PC-3 (cell line): Measurements from ENCODE around the gene ANXA6. TPM values are rescaled to one million over a fixed set of nuclear protein-coding genes. Genes with fewer than 3 reads are reported as not detected.
A peak's percentile ranks its signal among the peaks of the same experiment; 100 is the strongest.

Source experiments
- ATAC-seq: fragments of 200-7000 bp; cut with Tn5 transposase; 2 replicates; pipeline ENCODE4 v1.9.1; 2020; ENCODE audit warnings: mild to moderate bottlenecking, moderate library complexity
- BruUV-seq: library from RNA; stranded (reverse); fragments of 400-500 nt; replicated peaks from 2 replicates; lab custom pipeline; 2021; lab: Mats Ljungman, UMichigan
- CTCF ChIA-PET: fragments of 300-600 bp; sonication (Branson Sonifier 250); formaldehyde crosslinking; loops from one replicate; lab custom pipeline; 2022; ENCODE audit warnings: antibody characterized with exemption; lab: Charles Lee
- POLR2A ChIA-PET: fragments of 300-600 bp; sonication (Branson Sonifier 250); formaldehyde crosslinking; loops from one replicate; lab custom pipeline; 2022; ENCODE audit warnings: antibody characterized with exemption; ENCODE audit not compliant: unreplicated experiment; lab: Charles Lee
- DNase-seq: peaks from one replicate; pipeline ENCODE4 v3.0.0-alpha.2; 2015
- H2AFZ ChIP-seq: fragments of 300-600 bp; sonication (generic); 2 replicates; pipeline ENCODE4 v1.6.0; 2016; ENCODE audit warnings: antibody characterized with exemption, low read length
- H3F3A ChIP-seq: fragments of 300-600 bp; sonication (generic); one replicate; pipeline ENCODE4 v1.6.0; 2017; ENCODE audit warnings: antibody characterized with exemption, low read length, control low read depth, mild to moderate bottlenecking; ENCODE audit not compliant: unreplicated experiment
- H3K27ac ChIP-seq: fragments of 300-600 bp; sonication (generic); 2 replicates; pipeline ENCODE4 v1.5.1; 2016; ENCODE audit warnings: mild to moderate bottlenecking, low read length
- H3K27me3 ChIP-seq: fragments of 300-600 bp; sonication (generic); 2 replicates; pipeline ENCODE4 v1.6.1; 2016; ENCODE audit warnings: low read length, mixed read lengths
- H3K36me3 ChIP-seq: fragments of 300-600 bp; sonication (generic); 2 replicates; pipeline ENCODE4 v1.6.1; 2016; ENCODE audit warnings: low read depth, mixed run types, low read length, mixed read lengths
- H3K4me1 ChIP-seq: fragments of 300-600 bp; sonication (generic); 2 replicates; pipeline ENCODE4 v1.5.1; 2016; ENCODE audit warnings: low read length; ENCODE audit not compliant: insufficient read depth
- H3K4me2 ChIP-seq: fragments of 300-600 bp; sonication (generic); 2 replicates; pipeline ENCODE4 v1.6.0; 2016; ENCODE audit warnings: low read length
- H3K4me3 ChIP-seq: fragments of 300-600 bp; sonication (generic); 2 replicates; pipeline ENCODE4 v1.5.1; 2016; ENCODE audit warnings: mild to moderate bottlenecking, low read length, mixed read lengths
- H3K79me2 ChIP-seq: fragments of 300-600 bp; sonication (generic); 2 replicates; pipeline ENCODE4 v1.6.1; 2017; ENCODE audit warnings: low read length, mixed read lengths
- H3K9ac ChIP-seq: fragments of 300-600 bp; sonication (generic); 2 replicates; pipeline ENCODE4 v1.6.0; 2016; ENCODE audit warnings: mild to moderate bottlenecking, low read length
- H3K9me2 ChIP-seq: fragments of 300-600 bp; sonication (generic); replicated peaks from 2 replicates; pipeline ENCODE4 v1.6.1; 2016; ENCODE audit warnings: mixed run types, low read length, mixed read lengths
- H3K9me3 ChIP-seq: fragments of 300-600 bp; sonication (generic); 2 replicates; pipeline ENCODE4 v1.6.1; 2016; ENCODE audit warnings: low read length, mixed read lengths
- H4K20me1 ChIP-seq: fragments of 300-600 bp; sonication (generic); 2 replicates; pipeline ENCODE4 v1.6.1; 2016; ENCODE audit warnings: low read length, mixed read lengths
- EZH2 ChIP-seq: fragments of 300-600 bp; sonication (generic); IDR thresholded peaks from one replicate; pipeline ENCODE4 v1.6.1; 2017; ENCODE audit warnings: antibody characterized with exemption, mild to moderate bottlenecking, low read length; ENCODE audit not compliant: unreplicated experiment
- EZH2phosphoT487 ChIP-seq: fragments of 300-600 bp; sonication (generic); IDR thresholded peaks from 2 replicates; pipeline ENCODE4 v1.6.1; 2018; ENCODE audit warnings: mild to moderate bottlenecking, antibody characterized with exemption, low read length, borderline replicate concordance
- intact Hi-C: fragments of 100-400 bp; cut with micrococcal nuclease; formaldehyde crosslinking; loops from 2 replicates; pipeline ENCODE4 v1.9.0; 2023
- total RNA-seq: library from RNA; depleted of rRNA; stranded (reverse); fragments of >200 nt; gene quantifications from 2 replicates; pipeline ENCODE4 v1.2.3, GENCODE V29; 2014; rRNA removed
- TF ChIP-seq, protein P1 (sequence below): fragments of 300-600 bp; sonication (generic); conservative IDR thresholded peaks from 2 replicates; pipeline ENCODE4 v1.5.1; 2017; ENCODE audit warnings: antibody characterized with exemption, low read depth, mild to moderate bottlenecking, low read length

The ANXA6 gene
- total RNA-seq, 1 experiment from 2014 or later, result 122 TPM

DNA sequence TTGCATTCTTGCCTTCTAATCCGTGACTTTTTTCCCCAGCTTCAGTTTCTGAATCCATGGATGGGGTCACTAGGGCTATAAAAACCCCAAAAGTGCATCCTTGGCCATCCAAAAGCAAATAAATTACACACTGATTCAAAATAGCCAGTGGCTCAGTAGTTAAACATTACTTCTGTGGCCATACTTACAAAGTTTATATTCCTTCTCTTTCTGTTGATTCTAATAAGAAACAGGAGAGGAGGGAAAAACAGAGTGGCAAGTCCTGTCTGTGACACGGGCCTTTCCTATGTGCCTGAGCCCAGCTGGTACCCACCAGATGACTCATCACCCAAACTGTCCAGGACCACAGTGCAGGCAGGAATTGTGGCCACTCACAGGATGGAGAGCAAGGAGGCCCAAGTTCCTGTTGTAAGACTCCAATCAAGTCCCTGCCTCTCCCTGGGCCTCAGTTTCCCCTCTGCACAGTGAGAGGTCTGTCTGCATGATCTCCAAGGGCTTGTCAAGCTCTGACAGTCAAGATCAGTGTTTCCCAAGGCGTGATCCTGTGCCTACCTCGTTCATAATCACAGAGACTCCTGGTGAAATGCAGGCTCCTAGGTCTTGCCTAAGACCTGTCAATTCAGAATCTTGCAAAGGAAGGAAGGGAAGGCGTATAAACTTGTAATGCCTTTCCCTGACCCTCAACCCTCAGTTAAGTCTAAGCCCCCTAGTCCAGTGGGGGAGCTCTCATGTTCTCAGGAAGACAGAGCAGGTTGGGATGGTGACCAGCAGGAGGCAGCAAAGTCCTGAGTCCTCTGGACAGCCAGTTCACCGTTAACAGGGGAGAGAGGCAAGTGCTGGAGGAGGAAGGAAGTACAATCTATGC, 106.3 kb downstream of the ANXA6 start:
- no peak overlapping the region for H3K4me3 ChIP-seq
- H3K4me1 ChIP-seq, result no peaks in the 10 kb centered on the region
- H3K36me3 ChIP-seq, result peaks cover 45% of the 10 kb centered on the region
- no peaks in the 10 kb centered on the region for H3F3A ChIP-seq
- peaks cover 6% of the 10 kb centered on the region; the same call in 1 of the 2 replicates for H4K20me1 ChIP-seq
- BruUV-seq, result no TSS peak
- H3K27ac ChIP-seq, result no peak overlapping the region
- H2AFZ ChIP-seq, result no peak overlapping the region
- H3K9ac ChIP-seq, result no peak overlapping the region
- H3K79me2 ChIP-seq, result no peaks in the 10 kb centered on the region
- H3K9me2 ChIP-seq, result no peaks in the 10 kb centered on the region
- DNase-seq (peak; percentile 84), ATAC-seq (peak; percentile 78)
- ChIA-PET CTCF (interaction anchor here (0.5 to 1.9 kb wide), 7 partner anchors 11 to 114 kb away, joined by 3 to 26 read pairs (median 7); no protein-coding TSS in a partner anchor), POLR2A (no interaction called here)
- intact Hi-C loops, result loop anchor here (1.0 to 5.0 kb wide), 2 partner anchors 64 to 111 kb away; no protein-coding TSS in a partner anchor
- no peak overlapping the region for H3K4me2 ChIP-seq
- H3K9me3 ChIP-seq, result no peaks in the 10 kb centered on the region
- no peaks in the 10 kb centered on the region for H3K27me3 ChIP-seq
- TF ChIP-seq, protein P1, sequence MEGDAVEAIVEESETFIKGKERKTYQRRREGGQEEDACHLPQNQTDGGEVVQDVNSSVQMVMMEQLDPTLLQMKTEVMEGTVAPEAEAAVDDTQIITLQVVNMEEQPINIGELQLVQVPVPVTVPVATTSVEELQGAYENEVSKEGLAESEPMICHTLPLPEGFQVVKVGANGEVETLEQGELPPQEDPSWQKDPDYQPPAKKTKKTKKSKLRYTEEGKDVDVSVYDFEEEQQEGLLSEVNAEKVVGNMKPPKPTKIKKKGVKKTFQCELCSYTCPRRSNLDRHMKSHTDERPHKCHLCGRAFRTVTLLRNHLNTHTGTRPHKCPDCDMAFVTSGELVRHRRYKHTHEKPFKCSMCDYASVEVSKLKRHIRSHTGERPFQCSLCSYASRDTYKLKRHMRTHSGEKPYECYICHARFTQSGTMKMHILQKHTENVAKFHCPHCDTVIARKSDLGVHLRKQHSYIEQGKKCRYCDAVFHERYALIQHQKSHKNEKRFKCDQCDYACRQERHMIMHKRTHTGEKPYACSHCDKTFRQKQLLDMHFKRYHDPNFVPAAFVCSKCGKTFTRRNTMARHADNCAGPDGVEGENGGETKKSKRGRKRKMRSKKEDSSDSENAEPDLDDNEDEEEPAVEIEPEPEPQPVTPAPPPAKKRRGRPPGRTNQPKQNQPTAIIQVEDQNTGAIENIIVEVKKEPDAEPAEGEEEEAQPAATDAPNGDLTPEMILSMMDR, result peak; percentile 97
- TF ChIP-seq EZH2phosphoT487, result no peak
- no peak for TF ChIP-seq EZH2

Other genes with a start within 250 kb of the ANXA6 start
- not detected in 2 replicates for gene GPX3, start 137.2 kb downstream of the ANXA6 start, total RNA-seq
- gene TNIP1, start 76.7 kb downstream of the ANXA6 start, total RNA-seq, result 90.0 and 139 TPM in 2 replicates
- 19.2 and 26.4 TPM in 2 replicates for gene CCDC69, start 66.3 kb upstream of the ANXA6 start, total RNA-seq
- gene GM2A, start 95.4 kb upstream of the ANXA6 start, total RNA-seq, result 78.3 and 90.2 TPM in 2 replicates
- not detected in 2 replicates for gene SLC36A3, start 146.0 kb upstream of the ANXA6 start, total RNA-seq
- not detected in 2 replicates for gene SLC36A2, start 189.8 kb upstream of the ANXA6 start, total RNA-seq